WTC11 (cell line): ENCODE results near the gene FYCO1. TPM values are rescaled to one million over a fixed set of nuclear protein-coding genes. Genes with fewer than 3 reads are reported as not detected.

ENCODE experiments used
- ATAC-seq: fragments of 200-7000 bp; cut with Tn5 transposase; 2 replicates; pipeline ENCODE4 v1.10.0; 2021; ENCODE audit warnings: mild to moderate bottlenecking, moderate library complexity
- CTCF ChIA-PET: fragments of 300-600 bp; sonication (Branson Sonifier 250); formaldehyde crosslinking; loops from one replicate; lab custom pipeline; 2021; ENCODE audit warnings: antibody characterized with exemption; lab: Charles Lee
- POLR2A ChIA-PET: fragments of 350-600 bp; sonication (Branson Sonifier 250); formaldehyde crosslinking; loops from one replicate; lab custom pipeline; 2021; ENCODE audit warnings: antibody characterized with exemption; lab: Charles Lee
- DNase-seq: peaks from one replicate; pipeline ENCODE4 v3.0.0; 2021; ENCODE audit warnings: low spot score
- H3K27ac Mint-ChIP-seq: 2 replicates; pipeline ENCODE4 v1.8.0; 2021; ENCODE audit warnings: mixed read lengths
- H3K27me3 Mint-ChIP-seq: 2 replicates; pipeline ENCODE4 v1.8.0; 2021; ENCODE audit warnings: low read depth, mild to moderate bottlenecking, moderate library complexity, mixed read lengths
- H3K36me3 Mint-ChIP-seq: 2 replicates; pipeline ENCODE4 v1.8.0; 2021; ENCODE audit warnings: mixed read lengths
- H3K4me1 Mint-ChIP-seq: 2 replicates; pipeline ENCODE4 v1.8.0; 2022; ENCODE audit warnings: mixed read lengths
- H3K4me3 Mint-ChIP-seq: 2 replicates; pipeline ENCODE4 v1.8.0; 2021; ENCODE audit warnings: mild to moderate bottlenecking, moderate library complexity, mixed read lengths
- H3K9me3 Mint-ChIP-seq: 2 replicates; pipeline ENCODE4 v1.8.0; 2021; ENCODE audit warnings: mixed read lengths
- ATF1 ChIP-seq: sonication (generic); formaldehyde crosslinking; IDR thresholded peaks from 2 replicates; pipeline ENCODE4 v1.8.1; 2023; ENCODE audit warnings: mild to moderate bottlenecking, moderate library complexity, missing genetic modification reagents
- ESRRA ChIP-seq: sonication (generic); formaldehyde crosslinking; IDR thresholded peaks from 2 replicates; pipeline ENCODE4 v1.8.1; 2022; ENCODE audit warnings: mild to moderate bottlenecking, missing genetic modification reagents, borderline replicate concordance
- HMGA2 ChIP-seq: fragments of 250-450 bp; sonication (Bioruptor Pico); IDR thresholded peaks from 2 replicates; pipeline ENCODE4 v1.4.0; 2021; ENCODE audit warnings: mild to moderate bottlenecking, moderate library complexity
- JUN ChIP-seq: sonication (generic); formaldehyde crosslinking; IDR thresholded peaks from 2 replicates; pipeline ENCODE4 v1.8.0; 2023; ENCODE audit warnings: mild to moderate bottlenecking, missing genetic modification reagents
- KAT7 ChIP-seq: sonication (generic); formaldehyde crosslinking; IDR thresholded peaks from 2 replicates; pipeline ENCODE4 v1.8.1; 2023; ENCODE audit warnings: missing genetic modification reagents, mild to moderate bottlenecking, borderline replicate concordance
- MXD4 ChIP-seq: fragments of 250-450 bp; sonication (Bioruptor Pico); IDR thresholded peaks from 2 replicates; pipeline ENCODE4 v1.8.0; 2021; ENCODE audit warnings: mild to moderate bottlenecking, moderate library complexity, borderline replicate concordance
- MYBL2 ChIP-seq: sonication (generic); formaldehyde crosslinking; IDR thresholded peaks from 2 replicates; pipeline ENCODE4 v1.8.1; 2023; ENCODE audit warnings: mild to moderate bottlenecking, moderate library complexity, missing genetic modification reagents
- NFATC4 ChIP-seq: fragments of 250-450 bp; sonication (Bioruptor Pico); IDR thresholded peaks from 2 replicates; pipeline ENCODE4 v1.9.0; 2021; ENCODE audit warnings: mild to moderate bottlenecking
- NR2C2 ChIP-seq: sonication (generic); formaldehyde crosslinking; IDR thresholded peaks from 2 replicates; pipeline ENCODE4 v1.8.0; 2022; ENCODE audit warnings: mild to moderate bottlenecking, missing genetic modification reagents
- NR3C1 ChIP-seq: sonication (generic); formaldehyde crosslinking; conservative IDR thresholded peaks from 2 replicates; pipeline ENCODE4 v1.8.1; 2023; ENCODE audit warnings: low read depth, mild to moderate bottlenecking, missing genetic modification reagents
- PRRX2 ChIP-seq: fragments of 250-450 bp; sonication (Bioruptor Pico); IDR thresholded peaks from 2 replicates; pipeline ENCODE4 v1.8.0; 2021; ENCODE audit warnings: mild to moderate bottlenecking
- SOX15 ChIP-seq: fragments of 250-450 bp; sonication (Bioruptor Pico); IDR thresholded peaks from 2 replicates; pipeline ENCODE4 v1.9.0; 2021; ENCODE audit warnings: mild to moderate bottlenecking
- TCF7 ChIP-seq: sonication (generic); formaldehyde crosslinking; IDR thresholded peaks from 2 replicates; pipeline ENCODE4 v1.8.0; 2022; ENCODE audit warnings: mild to moderate bottlenecking, low read depth, missing genetic modification reagents, moderate library complexity
- TEAD1 ChIP-seq: sonication (generic); formaldehyde crosslinking; IDR thresholded peaks from 2 replicates; pipeline ENCODE4 v1.8.0; 2022; ENCODE audit warnings: mild to moderate bottlenecking, missing genetic modification reagents
- TP53 ChIP-seq: sonication (generic); formaldehyde crosslinking; IDR thresholded peaks from 2 replicates; pipeline ENCODE4 v1.8.1; 2023; ENCODE audit warnings: mild to moderate bottlenecking, missing genetic modification reagents
- ZNF232 ChIP-seq: sonication (generic); formaldehyde crosslinking; IDR thresholded peaks from 2 replicates; pipeline ENCODE4 v1.8.0; 2022; ENCODE audit warnings: mild to moderate bottlenecking, missing genetic modification reagents
- ZNF396 ChIP-seq: fragments of 250-450 bp; sonication (Bioruptor Pico); IDR thresholded peaks from 2 replicates; pipeline ENCODE4 v1.8.0; 2021; ENCODE audit warnings: mild to moderate bottlenecking, moderate library complexity, borderline replicate concordance
- ZNF416 ChIP-seq: fragments of 250-450 bp; sonication (Bioruptor Pico); IDR thresholded peaks from 2 replicates; pipeline ENCODE4 v1.9.0; 2021; ENCODE audit warnings: mild to moderate bottlenecking, inconsistent platforms
- total RNA-seq: library from RNA; stranded (reverse); gene quantifications from 3 replicates; pipeline ENCODE4 v1.2.3, GENCODE V29; 2021
- TF ChIP-seq, protein P1 (sequence below): sonication (generic); formaldehyde crosslinking; IDR thresholded peaks from 2 replicates; pipeline ENCODE4 v1.8.0; 2022; ENCODE audit warnings: mild to moderate bottlenecking, missing genetic modification reagents
- TF ChIP-seq, protein P2 (sequence below): sonication (generic); formaldehyde crosslinking; IDR thresholded peaks from 2 replicates; pipeline ENCODE4 v1.8.0; 2022; ENCODE audit warnings: mild to moderate bottlenecking, missing genetic modification reagents
- TF ChIP-seq, protein P3 (sequence below): fragments of 250-450 bp; sonication (Bioruptor Pico); IDR thresholded peaks from 2 replicates; pipeline ENCODE4 v2.1.2; 2022; ENCODE audit warnings: mild to moderate bottlenecking, moderate library complexity
- TF ChIP-seq, protein P4 (sequence below): sonication (generic); formaldehyde crosslinking; IDR thresholded peaks from 2 replicates; pipeline ENCODE4 v1.8.0; 2022; ENCODE audit warnings: mild to moderate bottlenecking, missing genetic modification reagents
- TF ChIP-seq, protein P5 (sequence below): sonication (generic); formaldehyde crosslinking; IDR thresholded peaks from 2 replicates; pipeline ENCODE4 v1.8.1; 2022; ENCODE audit warnings: missing genetic modification reagents, borderline replicate concordance
- TF ChIP-seq, protein P6 (sequence below): fragments of 250-450 bp; sonication (Bioruptor Pico); IDR thresholded peaks from 2 replicates; pipeline ENCODE4 v1.9.0; 2021; ENCODE audit warnings: mild to moderate bottlenecking
- TF ChIP-seq, protein P7 (sequence below): sonication (generic); formaldehyde crosslinking; IDR thresholded peaks from 2 replicates; pipeline ENCODE4 v1.8.1; 2022; ENCODE audit warnings: mild to moderate bottlenecking, moderate library complexity, missing genetic modification reagents

The FYCO1 gene
- total RNA-seq, 1 experiment from 2014 or later = 13.9 TPM

DNA sequence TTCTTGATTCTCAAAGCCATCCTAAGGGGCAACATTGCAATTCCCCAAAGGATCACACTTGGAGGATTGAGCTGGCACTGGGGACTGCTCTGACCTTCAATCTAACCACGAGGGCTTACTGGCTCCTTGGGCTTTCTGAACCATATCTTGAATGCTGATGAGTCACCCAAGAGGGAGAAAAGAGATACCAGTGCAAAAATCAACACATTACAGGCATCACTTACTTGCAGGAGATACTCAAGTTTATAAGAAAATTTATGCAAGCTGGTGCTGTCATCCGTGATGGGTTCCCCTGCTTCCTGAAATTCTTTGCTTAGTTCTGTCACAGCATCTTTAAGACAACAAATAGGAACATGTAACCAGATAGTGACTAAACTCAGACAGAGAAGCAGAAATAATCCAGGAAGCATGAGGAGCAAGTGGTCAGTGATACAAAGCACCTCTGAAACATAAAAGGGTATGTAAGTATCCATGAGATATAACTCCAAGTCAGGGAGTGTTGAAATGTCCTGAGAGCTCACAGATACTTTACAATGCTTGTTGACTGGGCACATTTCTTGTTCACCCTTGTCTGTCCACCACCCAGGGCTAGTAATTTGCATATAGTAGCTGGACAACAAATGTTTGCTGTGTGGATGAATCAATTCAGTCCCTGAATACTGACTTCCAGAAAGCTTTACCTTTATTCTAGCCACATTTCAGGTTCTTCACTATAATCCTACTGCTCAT is 14.1 kb downstream of the FYCO1 start (continued):
- TF ChIP-seq ESRRA (CRISPR knock-in tag) = no peak
- no peak for TF ChIP-seq SOX15 (CRISPR knock-in tag)
- TF ChIP-seq TEAD1 (CRISPR knock-in tag) = no peak
- no peak for TF ChIP-seq KAT7 (CRISPR knock-in tag)
- no peak for TF ChIP-seq MXD4 (CRISPR knock-in tag)
- no peak for TF ChIP-seq ZNF396 (CRISPR knock-in tag)
- no peak for TF ChIP-seq JUN (CRISPR knock-in tag)
- TF ChIP-seq ZNF232 (CRISPR knock-in tag) = no peak
- TF ChIP-seq NR2C2 (CRISPR knock-in tag) = no peak
- no peak for TF ChIP-seq PRRX2 (CRISPR knock-in tag)

DNA sequence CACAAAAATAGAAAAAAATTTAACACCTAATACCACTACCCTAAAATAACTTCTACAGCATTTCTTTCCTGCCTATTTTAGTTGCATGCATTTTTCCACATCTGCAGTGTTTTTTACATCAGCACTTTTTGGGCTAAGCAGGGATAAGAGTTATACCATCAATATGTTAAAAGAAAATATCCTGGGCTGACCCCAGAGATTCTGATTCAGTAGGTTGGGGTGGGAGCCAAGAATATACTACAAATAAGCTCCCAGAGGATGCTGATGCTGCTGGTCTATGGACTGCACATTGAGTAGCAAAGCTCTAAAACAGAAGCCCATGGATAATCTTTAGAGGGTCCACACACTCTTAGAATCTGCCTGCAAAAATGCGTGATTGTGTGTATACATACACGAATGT is 14.8 kb downstream of the FYCO1 start:
- CTCF ChIA-PET = no interaction called here
- H3K36me3 Mint-ChIP-seq = peaks cover 67% of the 10 kb centered on the region
- no peak overlapping the region for H3K4me3 Mint-ChIP-seq
- H3K27ac Mint-ChIP-seq = no peak overlapping the region
- H3K4me1 Mint-ChIP-seq = no peaks in the 10 kb centered on the region
- POLR2A ChIA-PET = no interaction called here
- no peaks in the 10 kb centered on the region for H3K27me3 Mint-ChIP-seq
- no peaks in the 10 kb centered on the region for H3K9me3 Mint-ChIP-seq
- ATAC-seq = no peak
- TF ChIP-seq ZNF416 (no peak), NR3C1 (CRISPR knock-in tag) (no peak), MYBL2 (CRISPR knock-in tag) (no peak)
- TF ChIP-seq, protein P1, sequence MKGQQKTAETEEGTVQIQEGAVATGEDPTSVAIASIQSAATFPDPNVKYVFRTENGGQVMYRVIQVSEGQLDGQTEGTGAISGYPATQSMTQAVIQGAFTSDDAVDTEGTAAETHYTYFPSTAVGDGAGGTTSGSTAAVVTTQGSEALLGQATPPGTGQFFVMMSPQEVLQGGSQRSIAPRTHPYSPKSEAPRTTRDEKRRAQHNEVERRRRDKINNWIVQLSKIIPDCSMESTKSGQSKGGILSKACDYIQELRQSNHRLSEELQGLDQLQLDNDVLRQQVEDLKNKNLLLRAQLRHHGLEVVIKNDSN (CRISPR knock-in tag) = no peak
- no peak for DNase-seq

DNA sequence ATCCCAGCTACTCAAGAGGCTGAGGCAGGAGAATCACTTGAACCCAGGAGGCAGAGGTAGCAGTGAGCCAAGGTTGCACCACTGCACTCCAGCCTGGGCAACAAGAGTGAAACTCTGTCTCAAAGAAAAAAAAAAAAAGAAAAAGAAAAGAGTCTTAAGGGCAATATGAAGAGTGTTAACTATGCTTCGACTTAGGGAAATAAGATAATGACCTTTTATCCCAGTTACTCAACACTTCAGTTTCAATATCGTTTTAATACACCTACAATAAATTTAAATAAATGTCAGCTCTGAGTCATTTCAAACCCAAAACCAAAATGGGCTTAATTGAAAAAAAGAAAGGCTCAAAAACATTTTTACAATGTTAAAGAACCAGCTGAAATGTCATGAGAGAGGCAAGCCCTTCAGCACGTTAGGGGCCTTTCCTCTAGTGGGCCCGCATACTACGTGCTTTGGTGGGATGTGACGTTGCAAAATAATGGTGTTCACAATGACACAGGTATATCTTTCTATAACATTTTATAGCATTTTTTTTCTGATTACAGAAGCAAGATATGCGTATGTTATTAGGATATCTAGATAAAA is 15.3 kb downstream of the FYCO1 start:
- H3K4me1 Mint-ChIP-seq = no peaks in the 10 kb centered on the region
- ChIA-PET POLR2A (no interaction called here), CTCF (no interaction called here)
- no peak overlapping the region for H3K27ac Mint-ChIP-seq
- DNase-seq (no peak), ATAC-seq (no peak)
- H3K4me3 Mint-ChIP-seq = no peak overlapping the region
- H3K27me3 Mint-ChIP-seq = no peaks in the 10 kb centered on the region
- no peaks in the 10 kb centered on the region for H3K9me3 Mint-ChIP-seq
- peaks cover 68% of the 10 kb centered on the region for H3K36me3 Mint-ChIP-seq
- TF ChIP-seq HMGA2 (CRISPR knock-in tag) (no peak), NFATC4 (CRISPR knock-in tag) (no peak), TCF7 (CRISPR knock-in tag) (no peak), ATF1 (CRISPR knock-in tag) (no peak), MXD4 (CRISPR knock-in tag) (no peak), TP53 (CRISPR knock-in tag) (no peak)
- TF ChIP-seq, protein P2, sequence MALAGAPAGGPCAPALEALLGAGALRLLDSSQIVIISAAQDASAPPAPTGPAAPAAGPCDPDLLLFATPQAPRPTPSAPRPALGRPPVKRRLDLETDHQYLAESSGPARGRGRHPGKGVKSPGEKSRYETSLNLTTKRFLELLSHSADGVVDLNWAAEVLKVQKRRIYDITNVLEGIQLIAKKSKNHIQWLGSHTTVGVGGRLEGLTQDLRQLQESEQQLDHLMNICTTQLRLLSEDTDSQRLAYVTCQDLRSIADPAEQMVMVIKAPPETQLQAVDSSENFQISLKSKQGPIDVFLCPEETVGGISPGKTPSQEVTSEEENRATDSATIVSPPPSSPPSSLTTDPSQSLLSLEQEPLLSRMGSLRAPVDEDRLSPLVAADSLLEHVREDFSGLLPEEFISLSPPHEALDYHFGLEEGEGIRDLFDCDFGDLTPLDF (CRISPR knock-in tag) = no peak
- TF ChIP-seq, protein P3, sequence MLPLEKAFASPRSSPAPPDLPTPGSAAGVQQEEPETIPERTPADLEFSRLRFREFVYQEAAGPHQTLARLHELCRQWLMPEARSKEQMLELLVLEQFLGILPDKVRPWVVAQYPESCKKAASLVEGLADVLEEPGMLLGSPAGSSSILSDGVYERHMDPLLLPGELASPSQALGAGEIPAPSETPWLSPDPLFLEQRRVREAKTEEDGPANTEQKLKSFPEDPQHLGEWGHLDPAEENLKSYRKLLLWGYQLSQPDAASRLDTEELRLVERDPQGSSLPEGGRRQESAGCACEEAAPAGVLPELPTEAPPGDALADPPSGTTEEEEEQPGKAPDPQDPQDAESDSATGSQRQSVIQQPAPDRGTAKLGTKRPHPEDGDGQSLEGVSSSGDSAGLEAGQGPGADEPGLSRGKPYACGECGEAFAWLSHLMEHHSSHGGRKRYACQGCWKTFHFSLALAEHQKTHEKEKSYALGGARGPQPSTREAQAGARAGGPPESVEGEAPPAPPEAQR (CRISPR knock-in tag) = no peak
- TF ChIP-seq, protein P4, sequence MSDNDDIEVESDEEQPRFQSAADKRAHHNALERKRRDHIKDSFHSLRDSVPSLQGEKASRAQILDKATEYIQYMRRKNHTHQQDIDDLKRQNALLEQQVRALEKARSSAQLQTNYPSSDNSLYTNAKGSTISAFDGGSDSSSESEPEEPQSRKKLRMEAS (CRISPR knock-in tag) = no peak
- TF ChIP-seq, protein P5, sequence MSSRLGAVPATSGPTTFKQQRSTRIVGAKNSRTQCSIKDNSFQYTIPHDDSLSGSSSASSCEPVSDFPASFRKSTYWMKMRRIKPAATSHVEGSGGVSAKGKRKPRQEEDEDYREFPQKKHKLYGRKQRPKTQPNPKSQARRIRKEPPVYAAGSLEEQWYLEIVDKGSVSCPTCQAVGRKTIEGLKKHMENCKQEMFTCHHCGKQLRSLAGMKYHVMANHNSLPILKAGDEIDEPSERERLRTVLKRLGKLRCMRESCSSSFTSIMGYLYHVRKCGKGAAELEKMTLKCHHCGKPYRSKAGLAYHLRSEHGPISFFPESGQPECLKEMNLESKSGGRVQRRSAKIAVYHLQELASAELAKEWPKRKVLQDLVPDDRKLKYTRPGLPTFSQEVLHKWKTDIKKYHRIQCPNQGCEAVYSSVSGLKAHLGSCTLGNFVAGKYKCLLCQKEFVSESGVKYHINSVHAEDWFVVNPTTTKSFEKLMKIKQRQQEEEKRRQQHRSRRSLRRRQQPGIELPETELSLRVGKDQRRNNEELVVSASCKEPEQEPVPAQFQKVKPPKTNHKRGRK (CRISPR knock-in tag) = no peak
- TF ChIP-seq, protein P6, sequence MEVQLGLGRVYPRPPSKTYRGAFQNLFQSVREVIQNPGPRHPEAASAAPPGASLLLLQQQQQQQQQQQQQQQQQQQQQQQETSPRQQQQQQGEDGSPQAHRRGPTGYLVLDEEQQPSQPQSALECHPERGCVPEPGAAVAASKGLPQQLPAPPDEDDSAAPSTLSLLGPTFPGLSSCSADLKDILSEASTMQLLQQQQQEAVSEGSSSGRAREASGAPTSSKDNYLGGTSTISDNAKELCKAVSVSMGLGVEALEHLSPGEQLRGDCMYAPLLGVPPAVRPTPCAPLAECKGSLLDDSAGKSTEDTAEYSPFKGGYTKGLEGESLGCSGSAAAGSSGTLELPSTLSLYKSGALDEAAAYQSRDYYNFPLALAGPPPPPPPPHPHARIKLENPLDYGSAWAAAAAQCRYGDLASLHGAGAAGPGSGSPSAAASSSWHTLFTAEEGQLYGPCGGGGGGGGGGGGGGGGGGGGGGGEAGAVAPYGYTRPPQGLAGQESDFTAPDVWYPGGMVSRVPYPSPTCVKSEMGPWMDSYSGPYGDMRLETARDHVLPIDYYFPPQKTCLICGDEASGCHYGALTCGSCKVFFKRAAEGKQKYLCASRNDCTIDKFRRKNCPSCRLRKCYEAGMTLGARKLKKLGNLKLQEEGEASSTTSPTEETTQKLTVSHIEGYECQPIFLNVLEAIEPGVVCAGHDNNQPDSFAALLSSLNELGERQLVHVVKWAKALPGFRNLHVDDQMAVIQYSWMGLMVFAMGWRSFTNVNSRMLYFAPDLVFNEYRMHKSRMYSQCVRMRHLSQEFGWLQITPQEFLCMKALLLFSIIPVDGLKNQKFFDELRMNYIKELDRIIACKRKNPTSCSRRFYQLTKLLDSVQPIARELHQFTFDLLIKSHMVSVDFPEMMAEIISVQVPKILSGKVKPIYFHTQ (CRISPR knock-in tag) = no peak
- TF ChIP-seq, protein P7, sequence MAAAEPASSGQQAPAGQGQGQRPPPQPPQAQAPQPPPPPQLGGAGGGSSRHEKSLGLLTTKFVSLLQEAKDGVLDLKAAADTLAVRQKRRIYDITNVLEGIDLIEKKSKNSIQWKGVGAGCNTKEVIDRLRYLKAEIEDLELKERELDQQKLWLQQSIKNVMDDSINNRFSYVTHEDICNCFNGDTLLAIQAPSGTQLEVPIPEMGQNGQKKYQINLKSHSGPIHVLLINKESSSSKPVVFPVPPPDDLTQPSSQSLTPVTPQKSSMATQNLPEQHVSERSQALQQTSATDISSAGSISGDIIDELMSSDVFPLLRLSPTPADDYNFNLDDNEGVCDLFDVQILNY (CRISPR knock-in tag) = no peak
